ACHN (cell line): Measurements from ENCODE around the gene FN1.

Experiments
- DNase-seq: peaks from one replicate; pipeline ENCODE4 v3.0.0-alpha.2; 2015
- in situ Hi-C: cut with HindIII; loops from 2 replicates; pipeline ENCODE4 v1.10.0; 2017; ENCODE audit warnings: low sequenced_read_pairs, low pct_ligation_motif_present, low pct_unique_long_range_greater_than_20kb

Gene FN1

DNA sequence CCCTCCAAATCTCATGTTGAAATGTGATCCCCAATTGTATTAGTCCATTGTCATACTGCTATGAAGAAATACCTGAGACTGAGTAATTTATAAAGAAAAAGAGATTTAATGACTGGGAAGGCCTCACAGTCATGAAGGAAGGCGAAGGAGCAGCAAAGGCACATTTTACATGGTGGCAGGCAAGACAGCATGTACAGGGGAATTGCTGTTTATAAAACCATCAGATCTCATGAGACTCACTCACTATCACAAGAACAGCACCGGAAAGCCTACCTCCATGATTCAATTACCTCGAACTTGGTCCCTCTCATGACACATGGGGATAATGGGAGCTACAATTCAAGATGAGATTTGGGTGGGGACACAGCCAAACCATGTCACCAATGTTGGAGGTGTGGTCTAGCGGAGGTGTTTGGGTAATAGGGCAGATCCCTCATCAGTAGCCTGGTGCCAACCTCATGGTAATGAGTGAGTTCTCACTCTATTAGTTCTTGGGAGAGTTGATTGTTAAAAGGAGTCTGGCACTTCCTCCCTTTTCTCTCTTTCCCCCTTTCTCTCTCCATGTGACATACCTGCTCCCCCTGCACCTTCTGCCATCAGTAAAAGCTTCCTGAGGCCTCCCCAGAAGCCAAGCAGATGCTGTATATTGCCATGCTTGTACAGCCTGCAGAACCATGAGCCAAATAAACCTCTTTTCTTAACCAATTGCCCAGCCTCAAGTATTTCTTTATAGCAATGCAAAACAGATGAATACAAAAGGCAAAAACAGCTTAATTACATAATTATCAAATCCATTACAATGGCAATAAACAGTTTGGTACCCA, 14.5 kb upstream of the FN1 start:
- in situ Hi-C loops, result loop anchor here (25.0 kb wide), 1 partner anchor 462 kb away; no protein-coding TSS in a partner anchor
- DNase-seq, result no peak

GRCh38 chr2:215447673-215448081, 11.8 kb upstream of the FN1 start:
- in situ Hi-C loops, result no loop called here
- no peak for DNase-seq

GRCh38 chr2:215447056-215447455, 11.2 kb upstream of the FN1 start:
- in situ Hi-C loops, result no loop called here
- no peak for DNase-seq

GRCh38 chr2:215442401-215442787, 6.5 kb upstream of the FN1 start:
- in situ Hi-C loops, result no loop called here
- DNase-seq, result no peak

DNA sequence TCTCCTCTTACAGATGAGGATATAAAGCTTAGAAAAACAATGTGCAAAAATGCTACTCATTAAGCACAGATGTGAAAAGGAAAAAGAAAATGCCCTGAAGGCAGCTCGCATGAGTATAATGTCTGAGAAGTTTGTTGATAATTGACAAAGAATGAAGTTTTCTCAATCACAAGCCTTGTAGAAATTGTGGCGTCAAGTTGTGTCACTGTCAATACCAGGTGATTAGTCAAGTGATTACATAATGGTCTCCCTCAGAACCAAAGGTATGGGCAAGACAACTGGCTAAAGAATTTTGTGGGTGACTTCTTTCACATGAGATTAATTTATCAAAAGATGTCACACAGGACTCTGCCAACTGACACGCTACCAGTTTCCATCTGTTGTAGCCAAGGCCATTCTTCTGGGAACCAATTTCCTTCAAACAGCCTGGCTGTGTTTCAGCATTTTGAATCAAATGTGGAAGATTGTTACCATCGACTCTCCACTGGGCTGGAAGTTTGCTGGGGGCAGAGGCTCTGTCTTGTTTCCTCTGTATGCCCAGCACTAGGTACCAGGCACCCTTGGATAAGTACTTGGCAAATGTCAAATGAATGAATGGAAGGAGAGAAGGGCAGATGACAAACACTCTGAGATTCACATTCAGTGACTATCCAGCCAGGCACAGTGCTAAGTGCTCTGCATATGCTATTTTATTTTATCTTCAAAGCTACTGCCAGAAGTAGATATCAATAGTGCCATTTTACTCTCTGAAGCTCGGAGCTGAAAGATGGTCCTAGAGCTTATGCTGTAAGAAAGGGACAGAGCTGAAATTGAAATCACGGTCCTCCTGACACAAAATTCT, 5.9 kb upstream of the FN1 start:
- in situ Hi-C loops, result no loop called here
- no peak for DNase-seq

DNA sequence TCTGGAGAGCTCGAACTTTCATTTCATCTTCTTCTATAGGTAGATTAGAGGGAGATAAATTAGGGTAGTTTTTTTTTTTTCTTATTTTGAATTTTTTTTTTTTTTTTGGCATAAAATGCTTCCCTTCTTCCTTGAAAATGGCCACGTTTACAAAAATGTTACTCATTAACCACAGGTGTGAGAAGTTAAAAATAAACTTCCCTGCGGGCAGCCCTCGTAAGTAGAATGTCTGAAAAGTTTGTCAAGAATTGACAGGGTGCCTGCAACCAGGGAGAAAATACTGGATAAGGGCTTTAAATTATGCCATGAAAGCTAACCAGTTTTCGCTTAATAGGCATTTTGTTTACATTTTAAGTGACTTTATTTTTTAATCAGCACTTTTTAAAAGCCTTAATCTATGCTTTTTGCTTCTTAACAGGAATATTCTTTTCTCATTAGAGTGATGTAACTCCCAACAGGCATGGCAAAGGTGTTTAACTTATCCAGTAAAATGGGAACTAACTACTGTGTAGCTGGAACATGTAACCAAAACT, 4.2 kb upstream of the FN1 start:
- in situ Hi-C loops, result no loop called here
- DNase-seq, result no peak

DNA sequence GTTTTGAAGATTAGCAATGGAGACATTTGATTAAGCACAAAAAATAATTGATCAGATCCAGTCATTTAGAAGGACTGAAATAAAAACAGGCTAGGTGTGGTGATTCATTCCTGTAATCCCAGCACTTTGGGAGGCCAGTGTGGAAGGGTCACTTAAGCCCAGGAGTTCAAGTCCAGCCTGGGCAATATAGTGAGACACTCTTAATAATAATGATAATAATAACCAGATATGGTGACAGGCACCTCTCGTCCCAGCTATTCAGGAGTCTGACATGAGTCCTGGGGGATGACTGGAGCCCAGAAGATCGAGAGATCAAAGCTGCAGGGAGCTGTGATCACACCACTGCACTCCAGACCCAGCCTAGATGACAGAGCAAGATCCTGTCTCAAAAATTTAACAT, 3.5 kb upstream of the FN1 start:
- no peak for DNase-seq
- in situ Hi-C loops, result no loop called here

DNA sequence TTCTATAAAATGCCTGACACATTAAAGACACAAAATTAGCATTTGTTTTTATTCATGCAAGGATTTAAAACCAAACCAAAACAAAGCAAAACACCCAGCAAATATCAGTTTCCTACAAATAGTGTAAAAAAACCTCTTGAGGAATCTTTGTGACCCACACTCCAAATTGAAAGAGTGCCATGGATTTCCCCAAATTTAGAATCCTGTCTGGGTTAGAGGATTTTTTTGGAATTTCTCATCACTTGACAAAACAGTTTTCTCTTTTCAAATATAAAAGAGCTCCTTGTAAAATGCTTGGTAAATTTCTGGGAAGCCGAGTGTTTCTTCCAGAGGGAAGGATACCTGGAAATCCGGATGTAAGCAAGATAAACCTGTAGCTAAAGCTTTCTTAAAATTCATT, 1.7 kb upstream of the FN1 start:
- in situ Hi-C loops, result no loop called here
- DNase-seq, result no peak

- in situ Hi-C loops, result no loop called here
- DNase-seq, result no peak
Observed at GRCh38 chr2:215436705-215437565, 1.1 kb upstream of the FN1 start.

DNA sequence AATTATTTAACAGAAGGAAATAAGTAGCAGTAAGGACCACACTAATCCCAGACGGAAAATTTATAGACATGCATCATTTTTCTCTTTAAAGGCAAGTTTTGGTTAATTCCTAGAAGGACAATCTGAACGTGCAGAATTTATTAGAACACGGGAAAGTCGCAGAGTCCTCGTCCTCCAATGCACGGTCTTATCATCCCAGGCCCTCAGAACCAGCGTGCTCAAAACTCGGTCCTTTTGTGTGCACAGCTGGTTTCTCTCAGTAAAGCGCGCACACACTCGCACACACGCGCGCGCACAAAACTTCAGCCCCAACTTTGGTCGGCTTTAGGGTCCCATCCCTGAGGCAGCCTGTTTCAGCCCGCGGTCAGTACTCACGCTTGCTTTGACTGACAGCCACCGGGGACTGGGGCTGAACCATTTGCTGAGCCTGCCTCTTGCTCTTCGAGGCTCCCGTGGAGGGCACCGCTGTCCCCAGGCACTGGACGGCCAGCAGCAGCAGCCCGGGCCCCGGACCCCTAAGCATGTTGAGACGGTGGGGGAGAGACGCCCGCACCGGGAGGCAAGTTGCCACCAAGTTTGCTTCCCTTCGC, 493 bp downstream of the FN1 start:
- in situ Hi-C loops, result no loop called here
- DNase-seq, result peak; percentile 35

DNA sequence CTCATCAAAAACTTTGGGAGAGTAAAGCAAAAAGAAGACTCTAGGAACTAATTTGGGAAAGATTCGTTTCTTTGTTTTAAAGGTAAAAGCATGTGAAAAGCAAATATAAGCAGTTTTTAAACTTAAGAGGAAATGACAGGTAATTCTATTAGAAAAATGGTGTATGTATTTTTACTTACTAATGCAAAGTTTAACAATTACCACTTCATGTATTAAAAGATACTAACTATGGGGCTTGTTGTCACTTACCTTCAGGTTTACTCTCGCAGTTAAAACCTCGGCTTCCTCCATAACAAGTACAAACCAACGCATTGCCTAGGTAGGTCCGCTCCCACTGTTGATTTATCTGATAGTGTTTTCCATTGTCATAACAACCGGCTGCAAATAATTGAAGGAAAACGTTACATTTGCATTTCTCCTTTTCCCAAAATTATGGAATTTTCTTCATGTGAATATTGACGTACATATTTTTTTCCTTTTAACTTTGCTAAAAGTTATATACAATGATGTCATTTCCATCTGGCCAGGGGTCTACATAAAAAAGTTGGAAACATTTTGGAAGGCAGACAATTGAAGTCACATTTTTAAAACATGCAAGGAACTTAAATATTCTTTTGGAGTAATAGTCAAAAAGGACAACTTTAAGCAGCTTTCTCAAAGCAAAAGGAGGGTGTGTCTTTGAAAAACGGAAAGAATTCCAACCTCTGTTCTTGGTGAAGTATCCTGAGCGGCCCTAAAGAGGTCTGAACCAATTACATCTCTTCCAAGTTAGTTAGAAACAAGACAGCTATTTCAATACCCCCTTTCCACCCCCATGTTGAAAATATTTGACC, 1.2 kb downstream of the FN1 start:
- in situ Hi-C loops, result no loop called here
- no peak for DNase-seq

DNA sequence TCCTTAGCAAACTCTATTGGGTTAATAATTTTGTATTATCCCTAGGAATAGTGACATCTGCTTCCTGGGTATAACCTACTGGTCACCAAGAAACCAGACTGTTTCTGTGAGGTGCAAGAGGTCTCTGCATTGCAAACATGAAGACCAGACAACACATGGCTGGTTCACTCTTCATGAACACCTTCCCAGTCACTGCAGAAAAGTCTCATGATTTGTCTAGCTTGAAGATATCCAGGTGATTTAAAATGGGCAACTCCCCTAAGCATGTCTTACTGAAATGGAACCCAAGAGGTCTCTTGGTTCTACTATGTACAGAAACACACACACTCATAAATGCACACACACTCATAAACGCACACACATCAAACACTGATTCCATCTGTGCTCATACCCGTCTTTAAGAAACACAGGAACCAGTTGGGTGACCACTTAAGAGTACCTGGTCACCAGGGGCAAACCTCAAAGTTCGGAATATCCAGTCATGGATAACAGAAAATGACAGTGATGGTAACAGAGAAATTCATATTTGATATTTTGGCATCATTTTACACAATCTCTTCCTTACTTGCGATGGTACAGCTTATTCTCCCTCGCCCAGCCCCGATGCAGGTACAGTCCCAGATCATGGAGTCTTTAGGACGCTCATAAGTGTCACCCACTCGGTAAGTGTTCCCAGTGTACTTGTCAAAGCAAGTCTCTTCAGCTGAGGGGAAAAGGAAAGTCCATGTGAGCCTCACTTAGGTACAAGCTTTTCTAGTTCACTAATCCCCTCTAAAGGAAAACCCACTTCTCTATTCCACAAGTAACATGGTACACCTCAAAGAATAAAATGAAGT, 2.9 kb downstream of the FN1 start:
- peak; percentile 4 for DNase-seq
- in situ Hi-C loops, result no loop called here

DNA sequence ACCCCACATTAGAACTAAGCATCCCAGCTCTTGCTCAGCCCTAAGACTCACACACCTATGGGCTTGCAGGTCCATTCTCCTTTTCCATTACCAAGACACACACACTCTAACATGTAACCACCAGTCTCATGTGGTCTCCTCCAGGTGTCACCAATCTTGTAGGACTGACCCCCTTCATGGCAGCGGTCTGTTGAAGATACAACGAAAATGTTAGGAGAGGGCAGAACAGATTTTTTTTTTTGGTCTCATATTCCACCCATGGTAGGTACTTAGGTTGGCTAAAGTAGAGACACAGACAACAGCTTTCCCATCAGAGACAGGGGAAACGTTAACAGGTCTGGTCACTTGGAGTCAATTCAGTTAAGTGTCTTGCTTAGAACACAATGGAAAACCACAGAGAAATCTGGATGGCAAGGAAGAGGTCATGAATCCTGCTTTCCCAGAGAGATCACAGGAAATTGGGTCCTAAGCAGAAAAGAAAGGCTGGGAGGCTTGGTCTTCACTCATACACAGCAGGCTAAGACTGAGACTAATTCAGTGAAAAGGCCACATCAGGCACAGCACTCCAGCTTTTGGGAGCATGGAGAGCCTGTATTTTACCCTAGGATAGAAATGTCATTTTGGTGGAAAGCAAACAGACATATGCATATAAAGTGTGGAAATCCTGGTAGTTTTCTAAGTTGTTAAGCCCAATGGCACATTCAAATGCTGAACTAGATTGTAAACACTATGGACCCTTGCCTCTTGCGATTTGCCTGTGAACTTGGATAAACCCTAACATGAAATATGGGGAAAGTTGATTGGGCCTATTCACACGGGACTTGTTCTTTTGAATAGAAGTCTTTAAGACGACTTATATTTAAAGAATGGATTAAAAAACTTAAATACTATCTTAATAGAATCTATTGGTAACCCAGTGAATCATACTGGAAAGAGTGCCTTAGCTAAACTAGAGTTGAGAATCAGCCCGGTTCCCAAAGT, 3.8 kb downstream of the FN1 start:
- in situ Hi-C loops, result no loop called here
- peak; percentile 11 for DNase-seq

GRCh38 chr2:215431290-215431689, 4.6 kb downstream of the FN1 start:
- in situ Hi-C loops, result no loop called here
- no peak for DNase-seq

DNA sequence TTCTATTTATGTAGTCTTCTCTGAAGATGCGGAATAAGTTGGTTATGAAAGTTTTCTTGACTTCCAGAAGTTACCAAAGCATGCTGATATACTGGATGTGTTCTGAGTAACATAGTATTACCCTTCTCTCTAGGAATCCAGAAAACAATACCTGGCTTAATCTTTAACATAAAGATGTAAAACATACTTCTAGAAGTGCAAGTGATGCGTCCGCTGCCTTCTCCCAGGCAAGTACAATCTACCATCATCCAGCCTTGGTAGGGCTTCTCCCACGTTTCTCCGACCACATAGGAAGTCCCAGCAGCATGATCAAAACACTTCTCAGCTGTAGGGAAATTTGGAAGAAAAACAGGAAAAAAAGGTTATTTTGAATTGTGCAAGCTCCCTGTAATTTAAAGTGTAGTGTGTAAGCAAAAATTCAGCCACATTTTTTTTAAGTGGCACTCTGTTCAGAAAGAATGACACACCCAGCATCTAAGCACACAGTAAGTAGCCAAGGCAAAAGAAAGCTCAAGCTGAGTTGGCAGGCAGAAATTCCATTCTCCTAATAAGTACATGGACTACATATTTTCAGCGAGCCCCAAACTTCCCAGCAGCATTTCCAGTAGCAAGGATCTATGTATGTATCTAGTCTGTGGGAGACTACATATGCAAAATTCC, 5.2 kb downstream of the FN1 start:
- peak; percentile 30 for DNase-seq
- in situ Hi-C loops, result no loop called here
